B cell (primary cell): Measurements from ENCODE around the gene C1QTNF6. TPM values are rescaled to one million over a fixed set of nuclear protein-coding genes. Genes with fewer than 3 reads are reported as not detected.

Experiments
- ATAC-seq: fragments of 200-7000 bp; cut with Tn5 transposase; one replicate; pipeline ENCODE4 v1.10.0; 2021; ENCODE audit warnings: low read depth, mild to moderate bottlenecking, moderate number of reproducible peaks, moderate library complexity
- CTCF ChIA-PET: fragments of 350-600 bp; sonication (Branson Sonifier 250); formaldehyde crosslinking; loops from one replicate; lab custom pipeline; 2021; ENCODE audit warnings: antibody characterized with exemption, inconsistent platforms; lab: Charles Lee
- POLR2A ChIA-PET: fragments of 350-600 bp; sonication (Branson Sonifier 250); formaldehyde crosslinking; loops from one replicate; lab custom pipeline; 2021; ENCODE audit warnings: antibody characterized with exemption; lab: Charles Lee
- DNase-seq: peaks from one replicate; pipeline ENCODE4 v3.0.0; 2013
- H2AFZ ChIP-seq: 2 replicates; pipeline ENCODE4 v1.6.1; 2012; ENCODE audit warnings: mild to moderate bottlenecking, low read depth, low read length; ENCODE audit not compliant: insufficient read depth, poor library complexity, severe bottlenecking
- H3K27ac ChIP-seq, 2 donors: 1 replicate in 1 of 2; 2 replicates in 1 of 2; pipeline ENCODE4 v1.5.1; 2012 to 2013; ENCODE audit warnings: low read length in 2 of 2, mild to moderate bottlenecking in 2 of 2, moderate library complexity in 1 of 2
- H3K27me3 ChIP-seq, 4 experiments: fragments of 200-600 bp in 1 of 4; sonication (generic) in 1 of 4; replicated peaks in 1 of 4; 1 replicate in 2 of 4; 2 replicates in 2 of 4; pipeline versions ENCODE4 v1.6.1 to v1.7.0; 2013 to 2016; ENCODE audit warnings: low read length in 3 of 4, mild to moderate bottlenecking in 2 of 4, mixed read lengths in 1 of 4, moderate library complexity in 1 of 4; ENCODE audit not compliant: insufficient read depth in 4 of 4, control insufficient read depth in 3 of 4; ENCODE audit errors: control extremely low read depth in 1 of 4
- H3K36me3 ChIP-seq, 2 experiments: replicated peaks in 1 of 2; 1 replicate in 1 of 2; 2 replicates in 1 of 2; pipeline versions ENCODE4 v1.6.1 to v1.7.1; 2013; ENCODE audit warnings: low read length in 1 of 2; ENCODE audit not compliant: insufficient read depth in 2 of 2, control insufficient read depth in 1 of 2; ENCODE audit errors: control extremely low read depth in 1 of 2, extremely low read depth in 1 of 2
- H3K4me1 ChIP-seq, 2 donors: fragments of 200-600 bp in 1 of 2; sonication (generic) in 1 of 2; 1 replicate in 1 of 2; 2 replicates in 1 of 2; pipeline versions ENCODE4 v1.5.1 to v1.6.1; 2013 to 2017; ENCODE audit warnings: low read length in 2 of 2; ENCODE audit not compliant: control insufficient read depth in 2 of 2, insufficient read depth in 2 of 2
- H3K4me2 ChIP-seq: replicated peaks from 2 replicates; pipeline ENCODE3; 2012; ENCODE audit warnings: mild to moderate bottlenecking, low read depth, low read length; ENCODE audit not compliant: poor library complexity, severe bottlenecking
- H3K4me3 ChIP-seq, 5 experiments: fragments of 200-600 bp in 1 of 5; sonication (generic) in 1 of 5; 1 replicate in 3 of 5; 2 replicates in 2 of 5; pipeline versions ENCODE4 v1.5.1 to v1.7.0; 2011 to 2016; ENCODE audit warnings: low read length in 4 of 5, mild to moderate bottlenecking in 4 of 5, low read depth in 2 of 5, control low read depth in 1 of 5, moderate library complexity in 1 of 5; ENCODE audit not compliant: insufficient read depth in 1 of 5; ENCODE audit errors: control extremely low read depth in 1 of 5, extremely low read depth in 1 of 5
- H3K79me2 ChIP-seq: fragments of 200-600 bp; sonication (generic); one replicate; pipeline ENCODE4 v1.6.0; 2016; ENCODE audit warnings: low read length; ENCODE audit not compliant: control insufficient read depth, insufficient read depth
- H3K9ac ChIP-seq: fragments of 200-600 bp; sonication (generic); 2 replicates; pipeline ENCODE4 v1.6.1; 2017; ENCODE audit warnings: mild to moderate bottlenecking, low read length, moderate library complexity
- H3K9me3 ChIP-seq, 3 donors: one replicate each; pipeline versions ENCODE4 v1.6.1 to v1.7.1; 2013; ENCODE audit warnings: low read length in 2 of 3; ENCODE audit not compliant: control insufficient read depth in 2 of 3, insufficient read depth in 1 of 3; ENCODE audit errors: control extremely low read depth in 1 of 3
- H4K20me1 ChIP-seq: 2 replicates; pipeline ENCODE4 v1.6.0; 2012; ENCODE audit warnings: mild to moderate bottlenecking, low read length; ENCODE audit not compliant: insufficient read depth, control insufficient read depth, poor library complexity, severe bottlenecking
- H3K27ac Mint-ChIP-seq: one replicate; pipeline ENCODE4 v1.8.0; 2021; ENCODE audit warnings: mixed read lengths
- H3K27me3 Mint-ChIP-seq: one replicate; pipeline ENCODE4 v1.8.0; 2021; ENCODE audit warnings: mixed read lengths
- H3K4me1 Mint-ChIP-seq: one replicate; pipeline ENCODE4 v1.8.0; 2021; ENCODE audit warnings: mixed read lengths
- H3K4me3 Mint-ChIP-seq: one replicate; pipeline ENCODE4 v1.8.0; 2021; ENCODE audit warnings: mixed read lengths
- H3K9me3 Mint-ChIP-seq: one replicate; pipeline ENCODE4 v1.8.0; 2022; ENCODE audit warnings: mixed read lengths; ENCODE audit not compliant: insufficient read depth
- EZH2 ChIP-seq: IDR thresholded peaks from 2 replicates; pipeline ENCODE4 v1.6.1; 2012; ENCODE audit warnings: borderline replicate concordance, low read depth, mild to moderate bottlenecking, moderate library complexity, low read length; ENCODE audit not compliant: insufficient read depth, poor library complexity, severe bottlenecking
- WGBS: methylation state at CpG from one replicate; pipeline ENCODE4 v1.1.5; 2013; ENCODE audit warnings: missing lambda C conversion rate; ENCODE audit not compliant: insufficient coverage; 5-methylcytosine and 5-hydroxymethylcytosine counted together
- intact Hi-C: fragments of 100-400 bp; cut with micrococcal nuclease; formaldehyde crosslinking; loops from one replicate; pipeline ENCODE4 v1.10.0; 2022
- polyA plus RNA-seq: library from polyadenylated mRNA; depleted of rRNA; stranded (reverse); fragments of >200 nt; gene quantifications from 2 replicates; pipeline ENCODE4 v1.2.3, GENCODE V29; 2012
- total RNA-seq, 2 donors: library from RNA; stranded (reverse); fragments of 120-200 nt in 1 of 2; gene quantifications; 1 replicate in 1 of 2; 2 replicates in 1 of 2; pipeline versions ENCODE4 v1.2.3 to v1.2.4, GENCODE V29; 2013 to 2022
- TF ChIP-seq, protein P1 (sequence below): fragments of 200-600 bp; IDR thresholded peaks from one replicate; pipeline ENCODE4 v1.8.0; 2022; ENCODE audit warnings: antibody characterized with exemption, mild to moderate bottlenecking

C1QTNF6 gene
- total and polyA plus RNA-seq, 2 donors (not counting 1 experiment from before 2014, with no cell fraction given) = 18.5 to 33.9 TPM

DNA sequence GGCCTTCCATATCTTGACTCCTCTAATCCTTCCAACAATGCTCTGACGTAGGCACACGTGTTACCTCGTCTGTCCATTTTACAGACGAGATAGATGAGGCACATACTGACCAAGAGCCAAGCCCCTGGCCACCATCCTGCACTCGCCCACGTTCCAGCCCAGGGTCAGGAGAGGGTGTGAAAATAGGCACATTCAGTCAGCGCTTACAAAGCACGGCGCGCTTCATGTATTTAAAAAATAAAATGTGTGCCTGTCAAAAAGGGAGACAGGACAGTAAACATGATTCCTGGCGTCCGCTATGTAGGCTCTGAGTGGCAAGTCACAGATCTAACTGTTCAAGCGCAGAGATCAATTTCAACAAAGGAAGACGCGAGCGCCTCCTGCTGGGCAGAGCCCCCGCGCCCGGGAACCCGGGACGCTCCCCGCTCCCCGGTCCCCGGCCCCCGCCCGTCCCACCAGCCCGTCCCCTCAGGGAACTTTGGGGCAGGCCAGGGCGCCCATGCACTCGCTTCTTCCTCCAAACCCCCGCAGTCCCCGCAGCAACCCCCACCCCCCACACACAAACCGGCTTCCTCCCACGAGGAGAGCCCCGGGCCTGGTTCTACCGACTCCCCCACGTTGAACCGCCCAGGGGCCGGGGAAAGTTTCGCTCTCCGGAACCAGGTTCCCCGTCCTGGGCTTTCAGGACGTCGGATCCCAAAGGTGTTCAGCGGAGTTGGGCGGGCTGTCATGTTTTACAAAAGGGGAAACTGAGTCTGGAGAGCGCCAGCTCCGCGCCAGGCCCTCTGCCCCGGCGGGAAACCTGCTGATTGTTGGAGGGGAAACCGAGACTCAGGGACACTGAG is 10.4 kb upstream of the C1QTNF6 start:
- Mint-ChIP-seq H3K27ac (peak overlapping the region; percentile 97), H3K4me3 (peak overlapping the region; percentile 93), H3K9me3 (no peaks in the 10 kb centered on the region), H3K27me3 (no peaks in the 10 kb centered on the region), H3K4me1 (peaks cover 31% of the 10 kb centered on the region)
- 4% methylated on average over 42 of the region's 51 CpGs for WGBS
- peak overlapping the region; percentile 72 for H3K9ac ChIP-seq
- H3K27me3 ChIP-seq = no peaks in the 10 kb centered on the region
- H3K27ac ChIP-seq = peak overlapping the region; percentile 85 to 90
- ChIA-PET POLR2A (interaction anchor here (1.5 to 4.8 kb wide), 6 partner anchors 20 to 422 kb away, joined by 3 to 45 read pairs (median 14); partner anchors contain the start of genes IFT27 and RAC2), CTCF (interaction anchor here (1.0 to 7.3 kb wide), 28 partner anchors 10 to 410 kb away, joined by 3 to 119 read pairs (median 6); partner anchors contain the start of genes C1QTNF6, CYTH4, GGA1 and RAC2)
- H3K4me1 ChIP-seq = peaks cover 21 to 28% of the 10 kb centered on the region in 2 donors
- peaks cover 16% of the 10 kb centered on the region for H3K79me2 ChIP-seq
- peak overlapping the region; percentile 98 for H3K4me2 ChIP-seq
- peak overlapping the region; percentile 59 to 89 (median 80) for H3K4me3 ChIP-seq
- intact Hi-C loops = loop anchor here (1.0 to 5.0 kb wide), 8 partner anchors 20 to 221 kb away; no protein-coding TSS in a partner anchor
- DNase-seq = peak; percentile 88
- ATAC-seq = peak; percentile 18
- peak overlapping the region; percentile 85 for H2AFZ ChIP-seq
- H3K9me3 ChIP-seq = no peaks in the 10 kb centered on the region
- H4K20me1 ChIP-seq = no peaks in the 10 kb centered on the region
- no peak for TF ChIP-seq EZH2
- TF ChIP-seq, protein P1, sequence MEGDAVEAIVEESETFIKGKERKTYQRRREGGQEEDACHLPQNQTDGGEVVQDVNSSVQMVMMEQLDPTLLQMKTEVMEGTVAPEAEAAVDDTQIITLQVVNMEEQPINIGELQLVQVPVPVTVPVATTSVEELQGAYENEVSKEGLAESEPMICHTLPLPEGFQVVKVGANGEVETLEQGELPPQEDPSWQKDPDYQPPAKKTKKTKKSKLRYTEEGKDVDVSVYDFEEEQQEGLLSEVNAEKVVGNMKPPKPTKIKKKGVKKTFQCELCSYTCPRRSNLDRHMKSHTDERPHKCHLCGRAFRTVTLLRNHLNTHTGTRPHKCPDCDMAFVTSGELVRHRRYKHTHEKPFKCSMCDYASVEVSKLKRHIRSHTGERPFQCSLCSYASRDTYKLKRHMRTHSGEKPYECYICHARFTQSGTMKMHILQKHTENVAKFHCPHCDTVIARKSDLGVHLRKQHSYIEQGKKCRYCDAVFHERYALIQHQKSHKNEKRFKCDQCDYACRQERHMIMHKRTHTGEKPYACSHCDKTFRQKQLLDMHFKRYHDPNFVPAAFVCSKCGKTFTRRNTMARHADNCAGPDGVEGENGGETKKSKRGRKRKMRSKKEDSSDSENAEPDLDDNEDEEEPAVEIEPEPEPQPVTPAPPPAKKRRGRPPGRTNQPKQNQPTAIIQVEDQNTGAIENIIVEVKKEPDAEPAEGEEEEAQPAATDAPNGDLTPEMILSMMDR = peak; percentile 93
- peaks cover 0 to 5% of the 10 kb centered on the region in 2 experiments for H3K36me3 ChIP-seq
